Transverse colon (tissue), 3 donors: ENCODE results near the gene CD1B.

ENCODE experiments used
- CTCF ChIP-seq, 5 experiments: fragments of 200-600 bp in 3 of 5; fragments of 450-650 bp in 2 of 5; sonication (generic) in 3 of 5; IDR thresholded peaks; 1 replicate in 2 of 5; 2 replicates in 3 of 5; pipeline ENCODE4 v1.5.1; 2016 to 2017; ENCODE audit warnings: antibody characterized with exemption in 5 of 5, inconsistent platforms in 3 of 5, mild to moderate bottlenecking in 2 of 5, moderate library complexity in 1 of 5
- EP300 ChIP-seq: sonication (generic); formaldehyde crosslinking; IDR thresholded peaks from one replicate; pipeline ENCODE4 v1.6.1; 2017; ENCODE audit warnings: antibody characterized with exemption, low read depth
- POLR2A ChIP-seq: fragments of 450-650 bp; IDR thresholded peaks from one replicate; pipeline ENCODE4 v1.6.1; 2016; ENCODE audit warnings: antibody characterized with exemption, mild to moderate bottlenecking, moderate library complexity

DNA sequence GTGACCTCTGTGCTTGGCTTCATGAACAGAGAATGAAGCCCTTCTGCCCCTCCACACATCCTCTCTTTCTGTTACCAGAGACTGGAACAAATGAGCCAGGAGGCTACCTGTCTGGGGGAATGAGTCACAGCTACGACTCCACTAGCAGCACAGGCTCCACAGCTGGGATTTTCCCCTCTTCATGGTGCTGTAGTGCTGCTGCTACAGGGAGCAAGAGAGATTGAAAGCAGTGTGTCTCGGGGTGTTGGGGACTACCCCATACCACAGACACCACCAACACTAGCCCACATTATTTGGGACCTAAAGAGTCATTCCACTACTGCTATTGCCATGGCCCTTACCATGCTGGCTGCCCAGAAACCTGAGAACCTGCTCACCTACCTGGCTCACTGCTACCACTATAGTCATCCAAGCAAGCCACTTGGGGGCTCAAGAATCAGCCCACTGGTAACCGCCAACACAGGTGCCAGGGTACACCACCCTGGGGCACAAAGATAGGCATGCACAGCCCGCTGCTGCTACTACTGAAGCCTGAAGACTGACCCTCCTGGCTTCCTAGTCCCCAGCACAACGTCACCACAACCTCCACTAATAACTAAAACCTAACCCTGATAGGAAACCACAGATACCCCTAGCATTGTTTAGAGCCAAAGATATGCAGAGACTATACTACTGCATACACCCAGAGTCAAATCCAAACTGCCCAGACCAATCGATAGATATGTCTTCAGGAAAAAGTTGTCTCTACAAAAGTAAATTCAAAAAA is 40.0 kb upstream of the CD1B start:
- TF ChIP-seq CTCF (IDR thresholded peaks at IDR 0.05) (no peak), EP300 (no peak), POLR2A (no peak)
